Stimulated activated CD4-positive, alpha-beta T cell treated with anti-CD3 and anti-CD28 coated beads, Interleukin-1b, Interleukin-23, amount 100 ng/mL, for 4 hours (primary cell): ENCODE measurements around the gene PTGDR2.
"Not testable (repeated sequence)": the region's sequence is repeated elsewhere in the genome, so short reads cannot be mapped to it uniquely, and the experiment has no call there.

Experiments used
- DNase-seq, 2 donors: peaks; one replicate each; pipeline ENCODE4 v3.0.0-alpha.2; 2020; ENCODE audit warnings: low read depth in 2 of 2

The PTGDR2 gene

GRCh38 chr11:60842668-60843600 is 12.8 kb downstream of the PTGDR2 start:
- DNase-seq: no peak

DNA sequence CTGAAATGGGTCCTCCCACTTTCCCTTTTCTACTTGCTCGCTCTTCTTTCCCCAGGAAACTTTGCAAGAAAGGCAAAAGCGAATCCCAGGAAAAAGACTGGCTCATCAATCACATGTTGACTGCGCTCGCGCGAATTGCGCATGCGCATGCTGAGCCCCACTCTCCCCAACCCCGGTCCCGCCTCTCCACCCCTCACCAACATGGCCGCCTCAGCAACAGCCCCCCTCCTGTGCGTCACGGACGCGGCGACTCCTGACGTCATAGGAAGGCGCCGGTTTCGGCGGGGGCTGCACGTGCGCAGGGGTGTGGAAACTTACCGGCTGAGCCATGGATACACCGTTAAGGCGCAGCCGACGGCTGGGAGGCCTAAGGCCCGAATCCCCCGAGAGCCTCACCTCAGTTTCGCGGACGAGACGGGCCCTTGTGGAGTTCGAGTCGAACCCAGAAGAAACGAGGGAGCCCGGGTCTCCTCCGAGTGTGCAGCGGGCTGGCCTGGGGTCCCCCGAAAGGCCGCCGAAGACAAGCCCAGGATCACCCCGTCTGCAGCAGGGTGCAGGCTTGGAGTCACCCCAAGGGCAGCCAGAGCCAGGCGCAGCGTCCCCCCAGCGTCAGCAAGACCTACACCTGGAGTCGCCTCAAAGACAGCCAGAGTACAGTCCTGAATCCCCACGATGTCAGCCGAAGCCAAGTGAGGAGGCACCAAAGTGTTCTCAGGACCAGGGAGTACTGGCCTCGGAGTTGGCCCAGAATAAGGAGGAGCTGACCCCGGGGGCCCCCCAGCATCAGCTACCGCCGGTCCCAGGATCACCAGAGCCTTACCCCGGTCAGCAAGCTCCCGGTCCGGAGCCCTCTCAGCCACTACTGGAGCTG is 13.7 kb downstream of the PTGDR2 start, which contains the start of gene CCDC86:
TSS of gene CCDC86 (plus strand) at position 317 of the 871 bp plus-strand sequence. CDS start at position 329, 12 bp downstream.
- DNase-seq: peak; percentile 98 to 99

DNA sequence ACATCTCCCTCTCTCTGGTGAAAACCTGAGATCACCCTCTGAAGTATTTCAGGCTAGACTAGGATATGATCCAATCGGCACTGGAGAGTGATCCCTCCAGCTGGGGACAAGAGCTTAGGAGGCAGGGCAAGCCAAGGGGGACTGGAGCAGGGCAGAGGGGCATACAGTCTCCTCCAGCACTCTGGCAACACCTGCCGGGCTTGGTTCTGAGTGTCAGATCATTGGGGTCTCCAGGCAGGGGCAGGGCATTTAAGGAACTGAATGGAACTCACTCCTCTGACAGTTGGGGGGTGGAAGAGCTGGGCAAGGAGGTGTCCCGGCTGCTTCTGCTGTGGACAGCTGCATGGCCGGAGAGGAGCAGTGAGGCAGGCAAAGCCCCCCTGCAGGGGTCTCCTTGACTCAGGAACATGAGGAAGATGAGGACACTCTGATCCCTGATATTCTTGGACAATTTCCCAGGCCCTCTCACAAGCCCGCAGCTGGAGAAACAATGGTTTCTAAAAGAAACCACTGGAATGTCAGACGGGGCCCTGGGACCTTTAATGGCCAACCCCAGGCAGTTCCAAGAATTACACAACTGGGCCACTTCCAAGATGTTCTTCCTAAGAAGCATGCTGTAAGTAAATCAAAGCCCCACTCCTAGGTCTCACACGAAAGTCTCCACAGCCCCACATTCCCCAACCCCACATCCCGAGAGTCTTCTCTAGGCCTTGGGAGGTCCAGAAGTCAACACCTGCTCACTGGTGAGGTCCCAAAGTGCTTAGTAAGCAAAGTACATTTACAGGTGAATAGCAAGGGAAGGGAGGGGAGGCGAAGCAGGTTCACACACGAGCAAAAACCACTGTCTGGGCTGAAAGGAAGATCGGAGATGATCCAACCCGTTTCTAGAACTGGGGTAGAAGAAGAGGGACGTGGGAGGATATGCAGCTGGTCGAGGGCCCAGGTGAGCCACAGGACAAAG is 15.0 kb downstream of the PTGDR2 start:
- no peak for DNase-seq

GRCh38 chr11:60838132-60838531 is 17.6 kb downstream of the PTGDR2 start:
- DNase-seq: no peak

GRCh38 chr11:60836866-60837515 is 18.8 kb downstream of the PTGDR2 start:
- no peak for DNase-seq

DNA sequence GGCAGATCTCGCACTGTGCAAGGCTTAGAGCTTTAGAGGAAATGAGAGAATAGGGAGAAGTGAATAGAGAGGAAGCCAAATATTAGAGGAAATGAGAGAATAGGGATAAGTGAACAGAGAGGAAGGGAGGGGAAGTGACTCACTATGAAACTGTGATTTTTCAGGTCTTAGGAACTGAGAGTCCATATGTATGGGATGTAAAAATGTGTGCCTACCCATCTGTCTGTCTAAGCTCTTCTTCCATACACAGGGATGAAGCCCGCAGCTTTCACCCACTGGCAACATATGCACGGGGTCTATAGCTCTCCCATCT is 20.3 kb downstream of the PTGDR2 start:
- DNase-seq: no peak

- DNase-seq: no peak
These were observed 20.8 kb downstream of the PTGDR2 start for GRCh38 chr11:60834742-60835533.

- DNase-seq: no peak
These were observed 24.2 kb downstream of the PTGDR2 start for GRCh38 chr11:60831501-60832079.

GRCh38 chr11:60831143-60831500 is 24.6 kb downstream of the PTGDR2 start:
- DNase-seq: peak; percentile 72 to 73

GRCh38 chr11:60830478-60831142 is 25.1 kb downstream of the PTGDR2 start:
- DNase-seq: no peak

DNA sequence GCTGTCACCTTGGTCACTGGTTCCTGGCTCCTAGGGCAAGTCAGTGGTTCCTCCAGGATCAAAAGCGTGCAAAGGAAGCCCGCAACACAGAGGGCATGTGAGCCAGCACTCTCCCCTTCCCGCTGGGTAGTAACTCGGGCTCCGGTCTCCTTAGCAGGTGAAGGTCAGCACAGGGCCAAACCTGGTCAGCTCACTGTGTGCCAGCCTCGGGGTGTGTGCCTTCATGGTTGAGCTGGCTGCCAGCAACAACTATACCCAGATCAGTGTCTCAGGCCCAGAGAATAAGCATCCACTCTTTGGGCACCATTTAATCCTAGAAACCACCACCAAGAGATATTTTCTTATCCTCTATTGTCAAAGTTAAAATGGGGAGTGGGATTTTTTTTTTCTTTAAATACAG is 30.0 kb downstream of the PTGDR2 start:
- no peak for DNase-seq

- DNase-seq: no peak
These were observed 30.6 kb downstream of the PTGDR2 start for GRCh38 chr11:60825118-60825517.

DNA sequence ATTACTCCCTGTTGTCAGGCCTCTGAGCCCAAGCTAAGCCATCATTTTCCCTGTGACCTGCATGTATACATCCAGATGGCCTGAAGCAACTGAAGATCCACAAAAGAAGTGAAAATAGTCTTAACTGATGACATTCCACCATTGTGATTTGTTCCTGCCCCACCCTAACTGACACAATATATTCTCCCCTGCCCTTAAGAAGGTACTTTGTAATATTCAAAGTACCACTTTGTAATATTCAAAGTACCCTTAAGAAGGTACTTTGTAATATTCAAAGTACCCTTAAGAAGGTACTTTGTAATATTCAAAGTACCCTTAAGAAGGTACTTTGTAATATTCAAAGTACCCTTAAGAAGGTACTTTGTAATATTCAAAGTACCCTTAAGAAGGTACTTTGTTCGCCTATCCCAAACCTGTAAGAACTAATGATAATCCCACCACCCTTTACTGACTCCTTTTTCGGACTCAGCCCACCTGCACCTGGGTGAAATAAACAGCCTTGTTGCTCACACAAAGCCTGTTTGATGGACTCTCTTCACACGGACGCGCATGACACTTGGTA is 31.9 kb downstream of the PTGDR2 start:
- not testable (repeated sequence) for DNase-seq

- no peak for DNase-seq
These were observed 33.7 kb downstream of the PTGDR2 start for GRCh38 chr11:60821827-60822599.

DNA sequence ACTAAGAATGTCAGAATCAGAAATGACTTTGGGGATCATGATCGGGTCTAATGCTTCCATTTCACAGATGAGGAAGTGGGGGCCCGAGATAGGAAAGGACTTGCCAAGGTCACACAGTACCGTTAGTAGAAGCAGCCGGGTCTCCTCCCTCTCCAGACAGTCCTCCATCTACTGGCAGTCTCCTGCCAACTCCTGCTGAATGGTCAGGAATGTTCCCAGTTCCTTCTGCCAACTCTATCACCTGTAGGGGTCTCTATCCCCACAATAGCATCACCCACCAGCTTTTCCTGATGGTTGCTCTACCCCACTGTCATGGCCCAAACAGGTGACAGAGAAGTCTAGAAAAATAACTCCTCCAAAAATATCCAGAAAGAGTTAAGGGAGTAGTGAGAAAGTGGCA is 37.7 kb downstream of the PTGDR2 start:
- DNase-seq: no peak

GRCh38 chr11:60816590-60817157 is 39.1 kb downstream of the PTGDR2 start:
- DNase-seq: no peak

DNA sequence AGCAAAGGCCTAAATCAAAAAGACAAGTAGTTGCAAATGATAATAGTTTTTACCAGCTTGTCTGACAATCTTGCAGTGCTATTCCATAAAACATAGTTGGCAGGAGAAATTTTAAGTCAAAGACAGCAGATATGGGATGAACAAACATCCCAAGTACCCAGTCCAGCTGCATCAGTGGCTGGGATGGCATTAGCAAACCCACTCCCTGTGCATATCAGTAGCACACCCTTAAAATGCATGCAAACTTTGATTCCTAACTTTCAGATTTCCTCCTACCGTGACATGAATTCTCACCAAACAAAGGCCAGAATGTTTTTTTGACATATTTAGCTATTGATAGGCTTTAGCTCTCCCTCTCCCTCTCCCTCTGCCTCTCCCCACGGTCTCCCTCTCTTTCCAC is 41.6 kb downstream of the PTGDR2 start:
- DNase-seq: no peak

GRCh38 chr11:60813324-60813723 is 42.4 kb downstream of the PTGDR2 start:
- DNase-seq: no peak
